GM04503 (cell line): ENCODE measurements around the gene ARL8B.
"Not testable (repeated sequence)": the region's sequence is repeated elsewhere in the genome, so short reads cannot be mapped to it uniquely, and the experiment has no call there.

ENCODE experiments used
- DNase-seq: peaks from one replicate; pipeline ENCODE4 v3.0.0-alpha.2; 2012; ENCODE audit warnings: low read depth

Gene ARL8B

DNA sequence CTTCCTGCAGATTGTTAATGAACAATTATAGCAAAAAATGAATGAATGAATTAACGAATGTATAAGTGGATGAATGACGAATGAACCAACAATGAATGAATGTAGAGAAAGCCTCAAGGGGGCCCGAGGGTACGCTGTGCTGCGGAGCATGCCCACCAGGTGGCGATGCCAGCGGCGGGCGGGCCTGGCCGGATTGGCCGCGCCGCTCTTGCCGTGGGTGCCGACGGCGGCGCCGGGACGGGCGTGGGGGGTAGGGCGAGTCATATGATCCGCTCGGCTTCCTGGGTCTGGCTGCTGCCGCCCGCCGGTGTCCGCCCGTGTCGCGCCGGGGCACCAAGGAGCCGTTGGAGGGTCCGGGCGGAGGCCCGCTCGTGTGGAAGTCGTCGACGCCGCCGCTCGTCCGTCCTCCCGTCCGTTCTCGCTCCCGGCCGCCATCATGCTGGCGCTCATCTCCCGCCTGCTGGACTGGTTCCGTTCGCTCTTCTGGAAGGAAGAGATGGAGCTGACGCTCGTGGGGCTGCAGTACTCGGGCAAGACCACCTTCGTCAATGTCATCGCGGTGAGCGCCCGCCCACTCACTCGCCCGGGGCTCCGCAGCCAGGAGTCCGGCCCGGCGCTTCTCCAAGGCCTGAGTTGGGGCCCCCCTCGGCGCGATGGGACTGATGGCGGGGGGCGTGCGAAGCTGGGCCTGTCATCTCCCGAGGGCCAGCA is at the start of gene ARL8B:
Gene ARL8B, plus strand, starts transcription at position 263 of the 711 bp plus-strand sequence. Its CDS starts 174 bp downstream, at position 437.
- no peak for DNase-seq

- DNase-seq = no peak
These were observed 48.6 kb upstream of the ARL8B start for GRCh38 chr3:5073374-5074085.

DNA sequence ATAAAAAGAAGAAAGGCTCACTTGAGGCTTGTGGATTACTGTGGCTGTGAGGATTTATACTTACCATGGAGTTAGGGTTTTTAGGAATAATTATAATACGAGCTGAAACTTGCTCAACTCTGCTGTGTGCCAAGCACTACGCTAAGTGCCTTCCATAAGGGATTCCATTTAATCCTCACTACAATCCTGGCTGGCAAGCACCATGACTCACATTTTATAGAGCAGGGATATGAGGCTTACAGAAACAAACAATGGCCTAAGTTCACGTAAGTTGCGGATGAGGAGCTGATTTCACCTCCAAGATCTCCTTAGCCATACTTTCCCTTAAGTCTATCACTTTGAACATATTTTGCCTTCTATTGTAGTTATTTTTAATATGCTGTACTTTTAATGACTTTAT is 43.9 kb upstream of the ARL8B start:
- DNase-seq = no peak

- no peak for DNase-seq
These were observed 42.3 kb upstream of the ARL8B start for GRCh38 chr3:5079761-5080160.

DNA sequence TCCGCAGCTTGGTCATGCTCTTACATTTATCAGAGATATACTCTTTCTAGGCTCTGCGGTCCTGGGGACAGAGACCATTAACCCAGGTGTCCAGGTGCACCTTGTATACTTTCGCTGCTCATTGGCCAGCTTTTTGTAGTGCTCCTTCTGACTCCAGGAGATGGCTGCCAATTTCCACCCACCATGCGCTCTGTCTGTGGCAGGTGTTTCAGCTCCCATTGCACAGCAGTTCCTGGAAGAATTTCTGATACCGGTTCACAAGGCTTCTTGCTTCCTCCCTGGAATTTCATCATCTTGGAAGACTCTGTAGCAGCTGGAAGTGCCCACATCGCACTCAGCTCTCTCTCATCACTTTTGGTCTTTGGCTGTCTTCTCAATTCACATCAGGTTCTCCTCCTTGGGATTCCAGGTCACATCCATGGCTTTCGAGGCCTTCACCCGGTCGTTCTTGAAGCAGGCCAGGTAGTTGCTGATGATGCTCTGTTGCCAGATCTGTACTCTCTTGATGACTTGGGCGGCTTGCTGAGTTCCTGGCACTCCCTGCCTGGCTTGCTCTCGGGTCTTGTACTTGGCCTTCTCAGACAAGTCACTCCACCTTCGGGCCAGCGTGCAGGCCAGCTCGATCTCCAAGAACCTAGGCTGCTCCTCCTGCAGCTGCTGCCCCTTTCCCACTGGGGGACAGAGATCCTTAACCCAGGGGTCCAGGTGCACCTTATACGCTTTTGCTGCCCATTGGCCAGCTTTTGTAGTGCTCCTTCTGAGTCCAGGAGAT is 41.1 kb upstream of the ARL8B start:
- no peak for DNase-seq

DNA sequence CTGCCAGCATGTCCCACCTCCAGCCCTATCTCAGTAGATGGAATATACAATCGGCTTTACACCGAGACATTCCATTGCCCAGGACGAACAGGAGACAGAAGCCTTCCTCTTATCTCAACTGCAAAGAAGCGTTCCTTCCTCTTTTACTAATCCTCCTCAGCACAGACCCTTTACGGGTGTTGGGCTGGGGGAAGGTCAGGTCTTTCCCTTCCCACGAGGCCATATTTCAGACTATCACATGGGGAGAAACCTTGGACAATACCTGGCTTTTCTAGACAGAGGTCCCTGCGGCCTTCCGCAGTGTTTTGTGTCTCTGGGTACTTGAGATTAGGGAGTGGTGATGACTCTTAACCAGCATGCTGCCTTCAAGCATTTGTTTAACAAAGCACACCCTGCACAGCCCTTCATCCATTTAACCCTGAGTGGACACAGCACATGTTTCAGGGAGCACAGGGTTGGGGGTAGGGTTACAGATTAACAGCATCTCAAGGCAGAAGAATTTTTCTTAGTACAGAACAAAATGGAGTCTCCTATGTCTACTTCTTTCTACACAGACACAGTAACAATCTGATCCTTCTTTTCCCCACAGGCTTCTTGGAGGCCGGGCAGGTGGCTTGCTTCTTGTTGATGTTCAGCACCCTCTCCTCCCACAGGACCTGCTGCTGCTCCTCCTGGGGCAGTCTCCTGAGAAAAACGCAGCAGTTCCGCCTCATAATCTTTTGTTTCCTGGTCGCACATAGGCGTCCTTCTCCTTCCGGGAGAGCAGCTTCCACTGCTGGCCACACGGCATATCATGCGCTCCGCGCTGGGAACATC is 39.9 kb upstream of the ARL8B start:
- DNase-seq = not testable (repeated sequence)

DNA sequence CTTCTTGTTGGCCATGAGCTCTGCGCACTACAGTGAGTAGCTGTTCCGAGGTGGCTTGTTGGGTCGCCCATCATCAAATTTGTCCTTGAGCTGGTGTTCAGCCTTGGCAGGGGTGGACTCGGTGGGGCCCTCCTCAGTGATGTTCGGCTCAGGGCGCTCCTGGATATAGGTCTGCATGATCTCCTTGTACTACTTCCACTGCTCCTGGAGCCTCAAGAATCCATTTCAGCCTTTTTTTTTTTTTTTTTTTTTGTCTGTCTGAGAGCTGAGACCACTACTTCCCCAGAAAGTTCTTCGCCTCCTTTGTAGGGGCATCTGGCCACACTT is 39.3 kb upstream of the ARL8B start:
- DNase-seq = no peak

DNA sequence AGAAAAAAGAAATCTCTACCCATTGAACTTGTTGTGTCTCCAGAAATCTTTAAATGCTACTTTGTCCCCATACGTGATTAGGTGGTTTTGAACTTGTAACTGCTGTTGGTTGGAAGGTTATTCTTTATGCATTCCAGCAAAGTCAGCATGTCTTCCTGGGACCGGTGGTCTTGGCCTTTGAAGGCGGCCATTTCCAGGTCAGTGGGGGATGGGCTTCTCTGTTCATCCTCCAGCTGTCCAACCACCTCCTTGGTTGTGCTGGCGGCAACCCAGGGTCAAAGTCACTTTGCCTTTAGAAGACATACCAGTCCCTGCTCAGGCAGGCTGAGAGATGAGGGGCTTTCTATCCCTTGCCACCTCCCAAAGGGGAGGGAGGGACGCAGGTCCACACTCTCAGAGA is 37.9 kb upstream of the ARL8B start:
- no peak for DNase-seq

- no peak for DNase-seq
These were observed 35.4 kb upstream of the ARL8B start for GRCh38 chr3:5086708-5087107.

DNA sequence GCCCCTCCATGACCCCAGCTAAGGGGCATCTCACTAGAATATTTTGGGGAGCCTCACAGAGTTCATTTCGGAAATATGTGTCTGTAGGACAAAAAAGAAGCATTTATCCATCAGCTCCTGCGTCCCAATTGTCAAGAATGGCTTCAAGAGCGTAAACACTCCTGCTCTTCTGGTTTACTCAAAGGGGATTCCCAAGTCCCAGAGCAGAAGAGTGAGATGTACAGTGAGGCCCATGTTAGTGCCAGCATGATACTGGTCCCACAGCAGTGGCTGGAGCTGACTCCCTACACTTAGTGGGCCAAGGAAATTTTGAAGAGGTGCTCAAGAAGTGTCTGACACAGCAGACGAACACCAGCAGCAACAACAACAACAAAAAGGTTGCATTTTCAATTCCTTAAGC is 34.9 kb upstream of the ARL8B start:
- DNase-seq = no peak

DNA sequence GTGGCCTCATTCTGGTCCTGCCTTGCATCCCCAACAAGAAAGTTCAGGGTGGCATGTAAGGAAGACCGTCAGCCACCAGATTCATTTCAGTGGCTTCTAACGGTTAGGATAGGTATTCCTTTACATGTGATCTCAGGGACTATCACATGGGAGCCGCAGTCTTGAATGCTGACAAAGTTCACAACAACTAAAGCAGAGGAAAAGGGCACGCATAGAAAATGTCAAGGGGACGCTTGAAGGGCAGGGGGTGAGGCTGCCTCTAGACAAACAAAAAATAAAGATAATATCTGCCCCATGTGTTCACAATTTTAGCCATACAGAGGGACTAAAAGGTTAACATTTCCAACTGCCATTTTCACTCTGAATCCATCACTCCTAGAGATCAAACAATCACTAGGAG is 31.9 kb upstream of the ARL8B start:
- no peak for DNase-seq

DNA sequence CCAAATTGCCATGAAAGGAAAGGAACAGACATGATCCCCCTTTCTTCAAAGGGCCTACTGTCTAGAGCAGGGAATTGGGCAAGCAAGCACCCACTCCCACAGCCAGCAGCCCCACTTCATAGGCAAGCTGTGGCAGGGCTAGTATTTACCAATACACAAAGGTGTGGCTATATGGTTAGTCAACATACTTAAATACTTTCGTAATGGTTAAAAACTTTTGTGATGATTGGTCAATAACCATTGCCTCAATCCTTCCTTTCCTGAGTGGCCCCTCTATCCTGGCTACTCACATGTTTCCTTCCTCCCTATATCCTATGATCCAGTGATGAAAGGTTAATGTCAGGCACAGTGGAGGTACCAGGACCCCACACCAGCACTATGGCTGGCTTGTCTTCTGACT is 30.1 kb upstream of the ARL8B start:
- DNase-seq = no peak

GRCh38 chr3:5093731-5094130 is 28.4 kb upstream of the ARL8B start:
- DNase-seq = no peak

GRCh38 chr3:5095886-5096285 is 26.2 kb upstream of the ARL8B start:
- DNase-seq = no peak

DNA sequence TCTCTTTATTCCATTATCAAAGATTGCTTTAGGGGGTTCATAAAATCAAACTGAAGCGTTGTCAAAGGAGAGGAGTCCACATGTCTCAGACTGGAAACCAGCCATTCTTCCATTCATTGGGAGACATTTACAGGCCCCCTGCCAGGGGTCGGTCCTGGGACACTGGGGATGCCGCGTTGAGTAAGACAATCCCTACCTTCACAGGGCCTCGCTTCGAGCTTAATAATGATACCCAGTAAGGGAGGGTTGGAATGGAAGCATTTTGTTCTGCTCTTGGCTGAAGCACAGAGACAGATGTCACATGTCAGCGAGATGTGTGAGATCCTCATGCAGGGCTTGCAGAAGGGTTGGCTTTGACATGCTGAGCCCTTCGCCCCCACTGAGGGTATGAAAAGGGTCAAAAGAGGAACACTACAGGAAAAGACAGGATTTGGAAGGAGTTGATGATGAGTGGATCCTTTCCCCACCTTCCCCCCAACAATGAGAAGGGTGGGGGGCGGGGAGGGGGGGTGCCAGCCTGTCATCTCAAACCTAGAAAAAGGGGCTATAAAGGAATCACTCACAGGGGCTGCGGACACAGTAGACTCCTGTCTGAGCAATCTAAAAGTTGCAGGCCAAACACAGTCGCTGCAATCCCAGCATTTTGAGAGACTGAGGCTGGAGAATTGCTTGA is 25.6 kb upstream of the ARL8B start:
- DNase-seq = no peak

- DNase-seq = no peak
These were observed 23.7 kb upstream of the ARL8B start for GRCh38 chr3:5098346-5098745.

- no peak for DNase-seq
These were observed 19.6 kb upstream of the ARL8B start for GRCh38 chr3:5102532-5102931.

DNA sequence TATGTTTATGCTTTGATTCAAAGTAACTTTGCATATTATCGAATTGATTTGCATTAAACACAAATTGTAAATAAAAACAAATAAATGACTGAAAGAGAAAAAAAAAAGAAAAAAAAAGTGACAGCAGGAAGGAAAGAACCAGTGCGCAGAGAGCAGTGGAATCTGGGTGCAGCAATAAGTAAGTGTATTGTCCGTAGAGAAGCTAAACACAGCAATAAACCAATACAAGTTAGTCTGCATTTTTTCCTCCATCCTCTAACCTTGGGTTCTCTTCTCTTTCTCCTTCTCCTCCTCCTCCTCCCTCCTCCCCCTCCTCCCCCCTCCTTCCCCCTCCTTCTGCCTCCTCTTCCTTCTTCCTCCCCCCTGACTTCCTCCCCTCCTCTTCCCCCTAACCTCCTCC is 18.3 kb upstream of the ARL8B start:
- no peak for DNase-seq

GRCh38 chr3:5105050-5105449 is 17.0 kb upstream of the ARL8B start:
- no peak for DNase-seq

DNA sequence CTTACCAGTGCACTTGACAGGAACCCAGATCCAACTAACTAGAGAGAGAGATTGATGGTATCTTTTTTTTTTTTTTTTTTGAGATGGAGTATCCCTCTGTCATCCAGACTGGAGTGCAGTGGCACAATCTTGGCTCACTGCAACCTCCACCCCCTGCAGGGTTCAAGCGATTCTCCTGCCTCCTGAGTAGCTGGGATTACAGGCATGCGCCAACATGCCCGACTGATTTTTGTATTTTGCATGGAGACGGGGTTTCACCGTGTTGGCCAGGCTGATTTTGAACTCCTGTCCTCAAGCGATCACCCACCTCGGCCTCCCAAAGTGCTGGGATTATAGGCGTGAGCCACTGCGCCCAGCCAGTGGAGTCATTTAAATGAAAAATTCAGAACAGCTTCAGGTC is 15.7 kb upstream of the ARL8B start:
- DNase-seq = not testable (repeated sequence)

DNA sequence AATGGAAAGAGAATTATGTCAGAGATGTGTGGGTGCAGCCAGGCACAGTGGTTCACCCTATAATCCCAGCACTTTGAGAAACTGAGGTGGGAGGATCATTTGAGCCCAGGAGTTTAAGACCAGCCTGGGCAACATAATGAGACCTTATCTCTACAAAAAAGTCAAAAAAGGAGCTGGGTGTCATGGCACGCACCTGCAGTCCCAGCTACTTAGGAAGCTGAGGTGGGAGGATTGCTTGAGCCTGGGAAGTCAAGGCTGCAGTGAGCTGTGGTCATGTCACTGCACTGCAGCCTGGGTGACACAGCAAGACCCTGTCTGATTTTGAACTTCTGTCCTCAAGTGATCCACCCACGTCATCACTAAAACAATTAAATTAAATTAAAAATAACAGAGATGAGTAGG is 15.2 kb upstream of the ARL8B start:
- not testable (repeated sequence) for DNase-seq

DNA sequence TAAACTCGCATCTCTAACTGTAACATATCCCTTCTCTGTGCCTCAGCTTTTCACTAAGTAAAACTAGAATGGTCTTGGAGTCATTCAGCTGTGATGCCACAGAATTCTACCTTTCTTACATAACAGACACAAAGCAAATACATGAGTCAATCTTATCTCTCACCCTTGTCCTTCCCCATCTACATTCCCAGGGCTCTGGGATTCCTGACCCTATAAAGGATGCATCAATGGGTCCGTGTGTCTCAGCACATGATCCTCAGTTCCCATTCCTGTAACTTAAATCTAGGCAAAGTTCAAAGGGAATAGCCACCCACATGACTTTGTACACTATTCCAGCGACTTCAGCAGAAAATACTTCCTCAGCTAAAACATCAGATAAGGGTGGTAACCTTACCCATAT is 11.8 kb upstream of the ARL8B start:
- no peak for DNase-seq
